ENCODE data around the gene TOPBP1.

The TOPBP1 gene

DNA sequence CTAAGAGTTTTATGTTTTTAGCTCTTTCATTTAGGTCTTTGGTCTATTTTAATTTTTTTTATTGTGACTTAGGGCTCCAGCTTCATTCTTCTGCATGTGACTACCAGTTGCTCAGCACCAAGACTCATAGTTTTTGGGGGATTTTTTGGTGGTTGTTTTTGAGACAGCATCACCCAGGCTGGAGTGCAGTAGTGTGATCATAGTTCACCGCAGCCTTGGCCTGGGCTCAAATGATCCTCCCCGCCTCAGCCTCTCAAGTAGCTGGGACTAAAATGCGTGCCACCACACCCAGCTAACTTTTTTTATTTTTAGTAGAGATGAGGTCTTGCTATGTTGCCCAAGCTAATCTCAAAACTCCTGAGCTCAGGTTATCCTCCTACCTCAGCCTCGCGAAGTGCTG lies 68.9 kb downstream of the TOPBP1 start:
- H3K4me2 ChIP-seq (ENCODE audit: low read length) = no peak overlapping the region
- H3K36me3 ChIP-seq (ENCODE audit: control insufficient read depth, insufficient read depth, low read length) = no peaks in the 10 kb centered on the region
- H2AFZ ChIP-seq = no peak overlapping the region
- H3K79me2 ChIP-seq = no peaks in the 10 kb centered on the region
- TF ChIP-seq, protein P1, sequence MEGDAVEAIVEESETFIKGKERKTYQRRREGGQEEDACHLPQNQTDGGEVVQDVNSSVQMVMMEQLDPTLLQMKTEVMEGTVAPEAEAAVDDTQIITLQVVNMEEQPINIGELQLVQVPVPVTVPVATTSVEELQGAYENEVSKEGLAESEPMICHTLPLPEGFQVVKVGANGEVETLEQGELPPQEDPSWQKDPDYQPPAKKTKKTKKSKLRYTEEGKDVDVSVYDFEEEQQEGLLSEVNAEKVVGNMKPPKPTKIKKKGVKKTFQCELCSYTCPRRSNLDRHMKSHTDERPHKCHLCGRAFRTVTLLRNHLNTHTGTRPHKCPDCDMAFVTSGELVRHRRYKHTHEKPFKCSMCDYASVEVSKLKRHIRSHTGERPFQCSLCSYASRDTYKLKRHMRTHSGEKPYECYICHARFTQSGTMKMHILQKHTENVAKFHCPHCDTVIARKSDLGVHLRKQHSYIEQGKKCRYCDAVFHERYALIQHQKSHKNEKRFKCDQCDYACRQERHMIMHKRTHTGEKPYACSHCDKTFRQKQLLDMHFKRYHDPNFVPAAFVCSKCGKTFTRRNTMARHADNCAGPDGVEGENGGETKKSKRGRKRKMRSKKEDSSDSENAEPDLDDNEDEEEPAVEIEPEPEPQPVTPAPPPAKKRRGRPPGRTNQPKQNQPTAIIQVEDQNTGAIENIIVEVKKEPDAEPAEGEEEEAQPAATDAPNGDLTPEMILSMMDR (IDR thresholded peaks at IDR 0.05) = no peak
- H3K4me1 ChIP-seq = peaks cover 10% of the 10 kb centered on the region
- no peak overlapping the region for H3K9ac ChIP-seq
- no peak overlapping the region for H3K27ac ChIP-seq
- H3K9me3 ChIP-seq (ENCODE audit: control insufficient read depth, low read length) = no peaks in the 10 kb centered on the region
- H3K4me3 ChIP-seq (ENCODE audit: low read depth, low read length) = no peak overlapping the region
- no peaks in the 10 kb centered on the region for H3K27me3 ChIP-seq (ENCODE audit: control insufficient read depth, insufficient read depth, low read length)

DNA sequence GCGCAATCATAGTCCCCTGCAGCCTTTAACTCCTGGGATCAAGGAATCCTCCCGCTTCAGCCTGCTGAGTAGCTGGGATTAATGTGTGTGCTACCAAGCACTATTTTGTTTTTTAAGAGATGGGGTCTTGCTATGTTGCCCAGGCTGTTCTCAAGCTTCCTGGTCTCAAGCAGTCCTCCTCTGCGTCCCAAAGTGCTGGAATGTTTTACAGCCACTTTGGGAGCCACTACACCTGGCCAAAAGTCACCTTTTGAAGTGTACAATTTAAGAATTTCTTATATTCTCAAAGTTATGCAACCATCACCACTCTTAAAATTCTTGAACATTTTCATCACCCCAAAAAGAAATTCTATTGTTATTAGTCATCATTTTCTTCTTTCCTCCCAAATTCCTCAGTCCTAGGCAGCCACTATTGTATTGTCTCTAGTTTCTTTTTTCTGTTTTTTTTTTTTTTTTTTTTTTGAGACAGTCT lies 70.4 kb downstream of the TOPBP1 start:
- no peak overlapping the region for H2AFZ ChIP-seq
- no peaks in the 10 kb centered on the region for H3K36me3 ChIP-seq (ENCODE audit: control insufficient read depth, insufficient read depth, low read length)
- H3K4me1 ChIP-seq = peaks cover 18% of the 10 kb centered on the region
- no peak overlapping the region for H3K4me2 ChIP-seq (ENCODE audit: low read length)
- no peak overlapping the region for H3K4me3 ChIP-seq (ENCODE audit: low read depth, low read length)
- H3K9me3 ChIP-seq (ENCODE audit: control insufficient read depth, low read length) = no peaks in the 10 kb centered on the region
- H3K79me2 ChIP-seq = no peaks in the 10 kb centered on the region
- no peak overlapping the region for H3K9ac ChIP-seq
- H3K27ac ChIP-seq = no peak overlapping the region
- H3K27me3 ChIP-seq (ENCODE audit: control insufficient read depth, insufficient read depth, low read length) = no peaks in the 10 kb centered on the region
- TF ChIP-seq, protein P1 (IDR thresholded peaks at IDR 0.05) = no peak

DNA sequence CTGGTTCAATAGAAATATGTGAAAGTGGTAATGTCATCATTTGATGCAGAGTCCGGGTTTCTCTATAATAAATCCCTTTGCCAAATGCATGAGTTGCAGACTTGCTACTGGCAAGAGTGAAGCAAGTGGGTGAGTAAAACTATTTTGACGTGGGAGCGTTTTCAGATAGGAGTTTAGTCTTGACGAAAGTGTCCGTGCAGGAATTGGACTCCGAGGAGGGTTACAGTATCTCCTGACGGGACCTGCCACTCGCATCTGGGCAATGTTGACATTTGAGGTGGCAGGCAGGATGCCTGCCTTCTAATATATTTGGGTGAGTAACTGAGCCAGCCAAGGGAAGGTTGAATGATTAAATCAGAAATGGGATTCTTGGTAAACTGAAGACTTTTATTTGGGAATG lies 72.2 kb downstream of the TOPBP1 start:
- Histone ChIP-seq H3K4me2 (ENCODE audit: low read length) (no peak overlapping the region), H3K79me2 (no peaks in the 10 kb centered on the region), H3K27ac (peak overlapping the region; percentile 17), H3K4me3 (ENCODE audit: low read depth, low read length) (no peak overlapping the region), H3K27me3 (ENCODE audit: control insufficient read depth, insufficient read depth, low read length) (no peaks in the 10 kb centered on the region), H2AFZ (no peak overlapping the region), H3K4me1 (peaks cover 18% of the 10 kb centered on the region), H3K9ac (no peak overlapping the region), H3K36me3 (ENCODE audit: control insufficient read depth, insufficient read depth, low read length) (no peaks in the 10 kb centered on the region), H3K9me3 (ENCODE audit: control insufficient read depth, low read length) (no peaks in the 10 kb centered on the region)
- TF ChIP-seq, protein P1 (IDR thresholded peaks at IDR 0.05) = no peak

- Histone ChIP-seq H3K4me3 (ENCODE audit: low read depth, low read length) (no peak overlapping the region), H3K27ac (peak overlapping the region; percentile 17), H3K4me2 (ENCODE audit: low read length) (no peak overlapping the region), H3K27me3 (ENCODE audit: control insufficient read depth, insufficient read depth, low read length) (no peaks in the 10 kb centered on the region), H3K4me1 (peaks cover 18% of the 10 kb centered on the region), H3K9ac (no peak overlapping the region), H3K9me3 (ENCODE audit: control insufficient read depth, low read length) (no peaks in the 10 kb centered on the region), H3K79me2 (no peaks in the 10 kb centered on the region), H3K36me3 (ENCODE audit: control insufficient read depth, insufficient read depth, low read length) (no peaks in the 10 kb centered on the region), H2AFZ (no peak overlapping the region)
- TF ChIP-seq, protein P1 (IDR thresholded peaks at IDR 0.05) = no peak
Observed at GRCh38 chr3:133588784-133589465, 72.8 kb downstream of the TOPBP1 start.

DNA sequence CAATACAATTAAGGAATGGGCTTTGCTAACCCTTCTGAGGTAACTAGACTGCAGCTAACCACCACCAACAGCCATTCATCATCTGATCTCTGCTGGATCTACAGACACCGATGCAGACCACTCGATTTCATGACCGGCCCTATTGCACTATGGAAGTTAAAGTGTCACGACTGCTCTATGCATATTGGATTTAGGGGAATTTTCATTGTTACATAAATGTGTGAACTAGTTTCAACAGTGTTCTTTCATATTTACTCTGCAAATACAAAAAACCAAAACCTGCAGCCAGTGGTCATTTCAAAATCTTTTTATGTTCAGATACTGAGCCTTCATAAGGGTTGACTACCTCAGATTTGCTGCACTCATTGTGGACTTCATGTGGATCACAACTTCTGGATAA lies 73.7 kb downstream of the TOPBP1 start:
- H3K27me3 ChIP-seq (ENCODE audit: control insufficient read depth, insufficient read depth, low read length) = no peaks in the 10 kb centered on the region
- no peaks in the 10 kb centered on the region for H3K9me3 ChIP-seq (ENCODE audit: control insufficient read depth, low read length)
- no peaks in the 10 kb centered on the region for H3K36me3 ChIP-seq (ENCODE audit: control insufficient read depth, insufficient read depth, low read length)
- no peak overlapping the region for H3K4me2 ChIP-seq (ENCODE audit: low read length)
- H3K9ac ChIP-seq = no peak overlapping the region
- H3K4me3 ChIP-seq (ENCODE audit: low read depth, low read length) = no peak overlapping the region
- peaks cover 18% of the 10 kb centered on the region for H3K4me1 ChIP-seq
- H3K27ac ChIP-seq = no peak overlapping the region
- H3K79me2 ChIP-seq = no peaks in the 10 kb centered on the region
- no peak overlapping the region for H2AFZ ChIP-seq
- TF ChIP-seq, protein P1 (IDR thresholded peaks at IDR 0.05) = no peak
